H1 (cell line): ENCODE results near the gene LIMK2. TPM values are rescaled to one million over a fixed set of nuclear protein-coding genes. Genes with fewer than 3 reads are reported as not detected.

Experiments used
- CEBPB ChIP-seq: IDR thresholded peaks from 2 replicates; pipeline ENCODE4 v1.6.1; 2012; ENCODE audit warnings: low read depth, low read length
- RAD21 ChIP-seq, 2 experiments: IDR thresholded peaks in 1 of 2; conservative IDR thresholded peaks in 1 of 2; 2 replicates each; pipeline ENCODE4 v1.6.1; 2011; ENCODE audit warnings: low read depth in 2 of 2, low read length in 2 of 2, improper control_type of control experiment in 1 of 2, inconsistent platforms in 1 of 2, mild to moderate bottlenecking in 1 of 2, moderate library complexity in 1 of 2
- polyA plus RNA-seq, 7 experiments: library from polyadenylated mRNA; depleted of rRNA in 3 of 7; stranded (reverse) in 5 of 7; unstranded in 2 of 7; fragments of >200 nt in 5 of 7; fragments of 200-250 nt in 2 of 7; gene quantifications; 1 replicate in 5 of 7; 2 replicates in 1 of 7; 4 replicates in 1 of 7; pipeline versions ENCODE4 v1.2.1 to v1.2.3, GENCODE V29; 2011 to 2013; ENCODE audit warnings: missing spikeins in 2 of 7, mixed read lengths in 2 of 7
- total RNA-seq: library from RNA; stranded (reverse); fragmentation: NEBNext Ultra II Directional; extraction: Animal tissue kit (Norgen Biotek cat#: 25700); gene quantifications from 2 replicates; pipeline ENCODE4 v1.2.1, GENCODE V29; 2021

LIMK2 gene
- total and polyA plus RNA-seq, 2 of the 8 experiments (the other 6 are each of a cell fraction or from before 2014, with no cell fraction given) = 13.2 to 37.6 TPM

GRCh38 chr22:31271026-31271425, 58.9 kb downstream of the LIMK2 start (continued):
- TF ChIP-seq RAD21 (IDR thresholded peaks at IDR 0.05 in 1 of 2, conservative IDR thresholded peaks at IDR 0.05 in 1 of 2; ENCODE audit: low read depth in 2 of 2, low read length in 2 of 2) (no peak), CEBPB (no peak)
- TF ChIP-seq, all 59 proteins: peak for 0
